DOHH2 (cell line): ENCODE data around the gene MDFIC.

Experiments
- CTCF ChIP-seq: fragments of 200-600 bp; sonication (generic); IDR thresholded peaks from one replicate; pipeline ENCODE4 v1.5.1; 2014; ENCODE audit warnings: antibody characterized with exemption, mild to moderate bottlenecking, low read depth, low read length; ENCODE audit not compliant: poor library complexity, severe bottlenecking
- EZH2phosphoT487 ChIP-seq: fragments of 200-600 bp; sonication (generic); IDR thresholded peaks from 2 replicates; pipeline ENCODE4 v1.6.1; 2017; ENCODE audit warnings: borderline replicate concordance, mild to moderate bottlenecking, antibody characterized with exemption, low read length, moderate library complexity, mixed read lengths

- TF ChIP-seq CTCF (no peak), EZH2phosphoT487 (no peak)
These were observed 14.6 kb downstream of the MDFIC start for GRCh38 chr7:114936471-114936870.
